A673 (cell line): ENCODE measurements around the gene NREP.

Experiments used
- CTCF ChIP-seq: fragments of 300-800, 200-600 bp; sonication (generic); conservative IDR thresholded peaks from 2 replicates; pipeline ENCODE4 v1.5.1; 2017; ENCODE audit warnings: low read depth, mild to moderate bottlenecking, antibody characterized with exemption, low read length, moderate library complexity, mixed read lengths
- EZH2 ChIP-seq: fragments of 200-600 bp; sonication (generic); IDR thresholded peaks from 2 replicates; pipeline ENCODE4 v1.6.1; 2017; ENCODE audit warnings: borderline replicate concordance, low read depth, mild to moderate bottlenecking, mixed read lengths, antibody characterized with exemption, low read length; ENCODE audit not compliant: poor library complexity, severe bottlenecking

GRCh38 chr5:111694133-111694532 is 62.9 kb downstream of the NREP start:
- TF ChIP-seq EZH2 (no peak), CTCF (no peak)
